ENCODE measurements around the gene C17orf78. TPM values are rescaled to one million over a fixed set of nuclear protein-coding genes. Genes with fewer than 3 reads are reported as not detected.

Gene C17orf78
- total and polyA plus RNA-seq, 4 donors: not detected

GRCh38 chr17:37413875-37414519 is 38.2 kb downstream of the C17orf78 start:
- Histone ChIP-seq H3K27me3 (ENCODE audit: control insufficient read depth in 3 of 3, insufficient read depth in 3 of 3, low read length in 2 of 3) (no peaks in the 10 kb centered on the region), H3K4me3 (no peak overlapping the region), H3K36me3 (ENCODE audit: control insufficient read depth in 4 of 4, insufficient read depth in 4 of 4, low read length in 4 of 4) (peaks cover 13 to 19% (median 14%) of the 10 kb centered on the region in 4 donors), H3K9ac (ENCODE audit: insufficient read depth in 1 of 2, low read length in 2 of 2) (no peak overlapping the region), H3K4me1 (ENCODE audit: control insufficient read depth in 5 of 5, insufficient read depth in 5 of 5, low read length in 5 of 5) (no peaks in the 10 kb centered on the region), H3K9me3 (ENCODE audit: control insufficient read depth in 4 of 4, insufficient read depth in 3 of 4, low read length in 3 of 4) (no peaks in the 10 kb centered on the region), H3K27ac (ENCODE audit: low read depth in 1 of 2, low read length in 1 of 2) (no peak overlapping the region)
- DNase-seq (no peak), ATAC-seq (ENCODE audit: insufficient read depth, low FRiP score) (no peak)
- TF ChIP-seq, protein P1, sequence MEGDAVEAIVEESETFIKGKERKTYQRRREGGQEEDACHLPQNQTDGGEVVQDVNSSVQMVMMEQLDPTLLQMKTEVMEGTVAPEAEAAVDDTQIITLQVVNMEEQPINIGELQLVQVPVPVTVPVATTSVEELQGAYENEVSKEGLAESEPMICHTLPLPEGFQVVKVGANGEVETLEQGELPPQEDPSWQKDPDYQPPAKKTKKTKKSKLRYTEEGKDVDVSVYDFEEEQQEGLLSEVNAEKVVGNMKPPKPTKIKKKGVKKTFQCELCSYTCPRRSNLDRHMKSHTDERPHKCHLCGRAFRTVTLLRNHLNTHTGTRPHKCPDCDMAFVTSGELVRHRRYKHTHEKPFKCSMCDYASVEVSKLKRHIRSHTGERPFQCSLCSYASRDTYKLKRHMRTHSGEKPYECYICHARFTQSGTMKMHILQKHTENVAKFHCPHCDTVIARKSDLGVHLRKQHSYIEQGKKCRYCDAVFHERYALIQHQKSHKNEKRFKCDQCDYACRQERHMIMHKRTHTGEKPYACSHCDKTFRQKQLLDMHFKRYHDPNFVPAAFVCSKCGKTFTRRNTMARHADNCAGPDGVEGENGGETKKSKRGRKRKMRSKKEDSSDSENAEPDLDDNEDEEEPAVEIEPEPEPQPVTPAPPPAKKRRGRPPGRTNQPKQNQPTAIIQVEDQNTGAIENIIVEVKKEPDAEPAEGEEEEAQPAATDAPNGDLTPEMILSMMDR (IDR thresholded peaks at IDR 0.05; ENCODE audit: control extremely low read depth, extremely low read depth): no peak
- 95 to 96% methylated on average over 7 of the region's 7 CpGs for WGBS, 2 donors

- Histone ChIP-seq H3K9ac (ENCODE audit: insufficient read depth in 1 of 2, low read length in 2 of 2) (no peak overlapping the region), H3K36me3 (ENCODE audit: control insufficient read depth in 4 of 4, insufficient read depth in 4 of 4, low read length in 4 of 4) (peaks cover 12 to 26% (median 19%) of the 10 kb centered on the region in 4 donors), H3K27me3 (ENCODE audit: control insufficient read depth in 3 of 3, insufficient read depth in 3 of 3, low read length in 2 of 3) (no peaks in the 10 kb centered on the region), H3K4me3 (no peak overlapping the region), H3K9me3 (ENCODE audit: control insufficient read depth in 4 of 4, insufficient read depth in 3 of 4, low read length in 3 of 4) (no peaks in the 10 kb centered on the region), H3K4me1 (ENCODE audit: control insufficient read depth in 5 of 5, insufficient read depth in 5 of 5, low read length in 5 of 5) (no peaks in the 10 kb centered on the region), H3K27ac (ENCODE audit: low read depth in 1 of 2, low read length in 1 of 2) (no peak overlapping the region)
- 87 to 90% methylated on average over 2 of the region's 2 CpGs for WGBS, 2 donors
- no peak for DNase-seq
- TF ChIP-seq, protein P1 (IDR thresholded peaks at IDR 0.05; ENCODE audit: control extremely low read depth, extremely low read depth): no peak
- no peak for ATAC-seq (ENCODE audit: insufficient read depth, low FRiP score)
Measured at GRCh38 chr17:37417852-37418251, 42.1 kb downstream of the C17orf78 start.

DNA sequence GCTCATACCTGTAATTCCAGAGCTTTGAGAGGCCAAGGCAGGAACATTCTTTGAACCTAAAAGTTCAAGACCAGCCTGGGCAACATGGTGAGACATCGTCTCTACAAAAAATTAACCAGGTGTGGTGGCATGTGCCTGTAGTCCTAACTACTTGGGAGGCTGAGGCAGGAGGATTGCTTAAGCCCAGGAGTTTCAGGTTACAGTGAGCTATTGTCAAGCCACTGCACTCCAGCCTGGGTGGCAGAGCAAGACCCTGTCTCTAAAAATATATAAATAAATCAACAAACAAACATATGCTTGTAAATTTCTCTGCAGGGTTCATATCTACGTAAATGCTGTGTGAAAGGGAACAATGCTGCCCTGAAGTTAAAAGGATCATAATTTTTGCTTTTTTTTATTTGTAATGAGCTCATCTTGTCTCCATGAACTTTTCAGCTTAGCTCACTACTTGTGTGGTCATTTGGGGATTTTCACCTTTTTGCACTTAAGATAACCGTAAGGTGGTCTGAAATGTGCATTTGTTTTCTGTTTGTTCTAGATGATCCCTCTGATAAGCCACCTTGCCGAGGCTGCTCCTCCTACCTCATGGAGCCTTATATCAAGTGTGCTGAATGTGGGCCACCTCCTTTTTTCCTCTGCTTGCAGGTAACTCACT is 47.3 kb downstream of the C17orf78 start:
- 65 to 70% methylated on average over 4 of the region's 4 CpGs for WGBS, 2 donors
- H3K27me3 ChIP-seq (ENCODE audit: control insufficient read depth in 3 of 3, insufficient read depth in 3 of 3, low read length in 2 of 3): no peaks in the 10 kb centered on the region
- no peaks in the 10 kb centered on the region for H3K9me3 ChIP-seq (ENCODE audit: control insufficient read depth in 4 of 4, insufficient read depth in 3 of 4, low read length in 3 of 4)
- no peak overlapping the region for H3K4me3 ChIP-seq
- peaks cover 18 to 40% (median 27%) of the 10 kb centered on the region in 4 donors for H3K36me3 ChIP-seq (ENCODE audit: control insufficient read depth in 4 of 4, insufficient read depth in 4 of 4, low read length in 4 of 4)
- no peak overlapping the region for H3K9ac ChIP-seq (ENCODE audit: insufficient read depth in 1 of 2, low read length in 2 of 2)
- no peaks in the 10 kb centered on the region for H3K4me1 ChIP-seq (ENCODE audit: control insufficient read depth in 5 of 5, insufficient read depth in 5 of 5, low read length in 5 of 5)
- TF ChIP-seq, protein P1 (IDR thresholded peaks at IDR 0.05; ENCODE audit: control extremely low read depth, extremely low read depth): no peak
- no peak overlapping the region for H3K27ac ChIP-seq (ENCODE audit: low read depth in 1 of 2, low read length in 1 of 2)
- DNase-seq (no peak), ATAC-seq (ENCODE audit: insufficient read depth, low FRiP score) (no peak)
